HG03521 (cell line): ENCODE results near the gene TDRD5.

Experiments
- ATAC-seq: cut with Tn5 transposase; IDR thresholded peaks from one replicate; pipeline ENCODE4 v1.9.1; 2021; ENCODE audit warnings: mild to moderate bottlenecking, moderate library complexity; ENCODE audit not compliant: unreplicated experiment

Gene TDRD5

DNA sequence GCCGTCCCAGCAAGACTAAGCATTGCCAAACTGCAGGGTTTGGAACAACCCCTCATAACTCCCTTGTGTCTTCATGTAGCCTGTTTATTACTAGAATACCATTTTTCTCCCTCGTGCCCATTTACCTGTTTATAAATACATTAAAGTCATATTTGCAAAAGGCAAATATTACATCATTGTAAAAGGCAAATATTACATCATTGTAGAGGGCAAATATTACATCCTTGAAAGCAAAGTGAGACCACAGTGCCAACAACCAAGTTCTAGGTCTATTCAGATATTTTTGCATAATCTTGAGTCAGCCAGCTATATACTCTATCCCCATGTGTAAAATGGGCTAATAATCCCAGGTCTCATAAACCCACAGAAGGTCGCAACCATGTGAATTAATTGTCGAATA lies 140.0 kb downstream of the TDRD5 start:
- no peak for ATAC-seq
